GM12801 (cell line): ENCODE results near the gene IPCEF1.

ENCODE experiments used
- CTCF ChIP-seq: IDR thresholded peaks from one replicate; pipeline ENCODE4 v1.5.1; 2011; ENCODE audit warnings: control low read depth; ENCODE audit not compliant: insufficient read length; ENCODE audit errors: extremely low read depth

The IPCEF1 gene

GRCh38 chr6:154359679-154360078 lies 3.1 kb upstream of the IPCEF1 start:
- TF ChIP-seq CTCF: no peak

- no peak for TF ChIP-seq CTCF
These were observed 2.6 kb upstream of the IPCEF1 start for GRCh38 chr6:154359161-154359574.

- no peak for TF ChIP-seq CTCF
These were observed 1.5 kb upstream of the IPCEF1 start for GRCh38 chr6:154358019-154358545.

- no peak for TF ChIP-seq CTCF
These were observed 490 bp downstream of the IPCEF1 start for GRCh38 chr6:154356113-154356512.

GRCh38 chr6:154354265-154354777 lies 2.3 kb downstream of the IPCEF1 start:
- no peak for TF ChIP-seq CTCF

- no peak for TF ChIP-seq CTCF
These were observed 3.0 kb downstream of the IPCEF1 start for GRCh38 chr6:154353626-154354025.

GRCh38 chr6:154352898-154353585 lies 3.6 kb downstream of the IPCEF1 start:
- TF ChIP-seq CTCF: no peak
